GM23338 (cell line): ENCODE results near the gene GLMN.

Experiments
- CREB1 ChIP-seq: fragments of 250-450 bp; sonication (Bioruptor Pico); IDR thresholded peaks from 2 replicates; pipeline ENCODE4 v1.5.0; 2020; ENCODE audit warnings: low read depth, mild to moderate bottlenecking, moderate library complexity
- ETS1 ChIP-seq: IDR thresholded peaks from 2 replicates; pipeline ENCODE4 v1.6.1; 2016; ENCODE audit warnings: antibody characterized with exemption
- EZH2 ChIP-seq: fragments of 200-600 bp; sonication (generic); IDR thresholded peaks from one replicate; pipeline ENCODE4 v1.8.0; 2017; ENCODE audit warnings: antibody characterized with exemption, mild to moderate bottlenecking, low read depth; ENCODE audit not compliant: unreplicated experiment
- EZH2phosphoT487 ChIP-seq: fragments of 200-600 bp; sonication (generic); IDR thresholded peaks from one replicate; pipeline ENCODE4 v1.8.1; 2018; ENCODE audit warnings: antibody characterized with exemption; ENCODE audit not compliant: unreplicated experiment
- JUNB ChIP-seq: IDR thresholded peaks from one replicate; pipeline ENCODE4 v1.6.1; 2016; ENCODE audit warnings: antibody characterized with exemption; ENCODE audit not compliant: unreplicated experiment
- NANOG ChIP-seq: IDR thresholded peaks from 2 replicates; pipeline ENCODE4 v1.6.1; 2016; ENCODE audit warnings: antibody characterized with exemption, borderline replicate concordance
- POLR2AphosphoS5 ChIP-seq: IDR thresholded peaks from 2 replicates; pipeline ENCODE4 v1.6.1; 2016; ENCODE audit warnings: antibody characterized with exemption, low read depth
- STAT1 ChIP-seq: IDR thresholded peaks from one replicate; pipeline ENCODE4 v1.6.1; 2016; ENCODE audit warnings: antibody characterized with exemption; ENCODE audit not compliant: unreplicated experiment
- ZNF114 ChIP-seq: fragments of 250-450 bp; sonication (Bioruptor Pico); IDR thresholded peaks from 2 replicates; pipeline ENCODE4 v1.5.0; 2020; ENCODE audit warnings: mild to moderate bottlenecking, moderate library complexity
- ZNF331 ChIP-seq: fragments of 250-450 bp; sonication (Bioruptor Pico); IDR thresholded peaks from 2 replicates; pipeline ENCODE4 v1.5.0; 2020; ENCODE audit warnings: low read depth, mild to moderate bottlenecking, moderate library complexity
- ZNF462 ChIP-seq: fragments of 250-450 bp; sonication (Bioruptor Pico); IDR thresholded peaks from 2 replicates; pipeline ENCODE4 v1.5.0; 2020; ENCODE audit warnings: mild to moderate bottlenecking, moderate library complexity
- TF ChIP-seq, protein P1 (sequence below), 2 experiments: fragments of 200-600 bp in 1 of 2; sonication (generic) in 1 of 2; conservative IDR thresholded peaks; 2 replicates each; pipeline versions ENCODE4 v1.5.1 to v1.6.1; 2016 to 2017; ENCODE audit warnings: antibody characterized with exemption in 2 of 2, low read depth in 2 of 2, mild to moderate bottlenecking in 2 of 2, moderate library complexity in 1 of 2
- TF ChIP-seq, protein P2 (sequence below): IDR thresholded peaks from one replicate; pipeline ENCODE4 v1.6.1; 2018; ENCODE audit warnings: antibody characterized with exemption; ENCODE audit not compliant: unreplicated experiment

- no peak for TF ChIP-seq EZH2
- TF ChIP-seq, protein P1, sequence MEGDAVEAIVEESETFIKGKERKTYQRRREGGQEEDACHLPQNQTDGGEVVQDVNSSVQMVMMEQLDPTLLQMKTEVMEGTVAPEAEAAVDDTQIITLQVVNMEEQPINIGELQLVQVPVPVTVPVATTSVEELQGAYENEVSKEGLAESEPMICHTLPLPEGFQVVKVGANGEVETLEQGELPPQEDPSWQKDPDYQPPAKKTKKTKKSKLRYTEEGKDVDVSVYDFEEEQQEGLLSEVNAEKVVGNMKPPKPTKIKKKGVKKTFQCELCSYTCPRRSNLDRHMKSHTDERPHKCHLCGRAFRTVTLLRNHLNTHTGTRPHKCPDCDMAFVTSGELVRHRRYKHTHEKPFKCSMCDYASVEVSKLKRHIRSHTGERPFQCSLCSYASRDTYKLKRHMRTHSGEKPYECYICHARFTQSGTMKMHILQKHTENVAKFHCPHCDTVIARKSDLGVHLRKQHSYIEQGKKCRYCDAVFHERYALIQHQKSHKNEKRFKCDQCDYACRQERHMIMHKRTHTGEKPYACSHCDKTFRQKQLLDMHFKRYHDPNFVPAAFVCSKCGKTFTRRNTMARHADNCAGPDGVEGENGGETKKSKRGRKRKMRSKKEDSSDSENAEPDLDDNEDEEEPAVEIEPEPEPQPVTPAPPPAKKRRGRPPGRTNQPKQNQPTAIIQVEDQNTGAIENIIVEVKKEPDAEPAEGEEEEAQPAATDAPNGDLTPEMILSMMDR (conservative IDR thresholded peaks at IDR 0.05; ENCODE audit: low read depth in 2 of 2), result no peak
- no peak for TF ChIP-seq EZH2phosphoT487
- TF ChIP-seq JUNB, result no peak
- no peak for TF ChIP-seq ZNF114
- TF ChIP-seq POLR2AphosphoS5, result no peak
- TF ChIP-seq ETS1, result no peak
- TF ChIP-seq ZNF331 (CRISPR knock-in tag), result no peak
- no peak for TF ChIP-seq CREB1 (CRISPR knock-in tag)
- no peak for TF ChIP-seq ZNF462 (CRISPR knock-in tag)
- TF ChIP-seq, protein P2, sequence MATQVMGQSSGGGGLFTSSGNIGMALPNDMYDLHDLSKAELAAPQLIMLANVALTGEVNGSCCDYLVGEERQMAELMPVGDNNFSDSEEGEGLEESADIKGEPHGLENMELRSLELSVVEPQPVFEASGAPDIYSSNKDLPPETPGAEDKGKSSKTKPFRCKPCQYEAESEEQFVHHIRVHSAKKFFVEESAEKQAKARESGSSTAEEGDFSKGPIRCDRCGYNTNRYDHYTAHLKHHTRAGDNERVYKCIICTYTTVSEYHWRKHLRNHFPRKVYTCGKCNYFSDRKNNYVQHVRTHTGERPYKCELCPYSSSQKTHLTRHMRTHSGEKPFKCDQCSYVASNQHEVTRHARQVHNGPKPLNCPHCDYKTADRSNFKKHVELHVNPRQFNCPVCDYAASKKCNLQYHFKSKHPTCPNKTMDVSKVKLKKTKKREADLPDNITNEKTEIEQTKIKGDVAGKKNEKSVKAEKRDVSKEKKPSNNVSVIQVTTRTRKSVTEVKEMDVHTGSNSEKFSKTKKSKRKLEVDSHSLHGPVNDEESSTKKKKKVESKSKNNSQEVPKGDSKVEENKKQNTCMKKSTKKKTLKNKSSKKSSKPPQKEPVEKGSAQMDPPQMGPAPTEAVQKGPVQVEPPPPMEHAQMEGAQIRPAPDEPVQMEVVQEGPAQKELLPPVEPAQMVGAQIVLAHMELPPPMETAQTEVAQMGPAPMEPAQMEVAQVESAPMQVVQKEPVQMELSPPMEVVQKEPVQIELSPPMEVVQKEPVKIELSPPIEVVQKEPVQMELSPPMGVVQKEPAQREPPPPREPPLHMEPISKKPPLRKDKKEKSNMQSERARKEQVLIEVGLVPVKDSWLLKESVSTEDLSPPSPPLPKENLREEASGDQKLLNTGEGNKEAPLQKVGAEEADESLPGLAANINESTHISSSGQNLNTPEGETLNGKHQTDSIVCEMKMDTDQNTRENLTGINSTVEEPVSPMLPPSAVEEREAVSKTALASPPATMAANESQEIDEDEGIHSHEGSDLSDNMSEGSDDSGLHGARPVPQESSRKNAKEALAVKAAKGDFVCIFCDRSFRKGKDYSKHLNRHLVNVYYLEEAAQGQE, result no peak
- no peak for TF ChIP-seq STAT1
- no peak for TF ChIP-seq NANOG
Observed at GRCh38 chr1:92259350-92259749, 39.4 kb downstream of the GLMN start.
